MM.1S (cell line): ENCODE results near the gene RAB11FIP4.

Experiments
- DNase-seq: peaks from one replicate; pipeline ENCODE4 v3.0.0-alpha.2; 2015
- H2AFZ ChIP-seq: fragments of 300-600 bp; sonication (generic); 2 replicates; pipeline ENCODE4 v1.6.0; 2016; ENCODE audit warnings: antibody characterized with exemption, low read length
- H3F3A ChIP-seq: fragments of 300-600 bp; sonication (generic); 2 replicates; pipeline ENCODE4 v1.6.1; 2016; ENCODE audit warnings: mild to moderate bottlenecking, antibody characterized with exemption, low read length, moderate library complexity, mixed read lengths; ENCODE audit not compliant: insufficient read depth
- H3K27ac ChIP-seq: fragments of 300-600 bp; sonication (generic); 2 replicates; pipeline ENCODE4 v1.5.1; 2016; ENCODE audit warnings: mild to moderate bottlenecking, low read length
- H3K27me3 ChIP-seq: fragments of 300-600 bp; sonication (generic); replicated peaks from 2 replicates; pipeline ENCODE4 v1.6.0; 2016; ENCODE audit warnings: low read length; ENCODE audit not compliant: insufficient read depth
- H3K36me3 ChIP-seq: fragments of 300-600 bp; sonication (generic); replicated peaks from 2 replicates; pipeline ENCODE4 v1.6.1; 2016; ENCODE audit warnings: mild to moderate bottlenecking, low read length, mixed read lengths; ENCODE audit not compliant: insufficient read depth
- H3K4me1 ChIP-seq: fragments of 300-600 bp; sonication (generic); 2 replicates; pipeline ENCODE4 v1.6.1; 2016; ENCODE audit warnings: low read length, mixed read lengths
- H3K4me2 ChIP-seq: fragments of 300-600 bp; sonication (generic); 2 replicates; pipeline ENCODE4 v1.6.0; 2016; ENCODE audit warnings: low read depth, low read length
- H3K4me3 ChIP-seq: fragments of 300-600 bp; sonication (generic); 2 replicates; pipeline ENCODE4 v1.5.1; 2016; ENCODE audit warnings: low read length, mixed read lengths
- H3K79me2 ChIP-seq: fragments of 300-600 bp; sonication (generic); 2 replicates; pipeline ENCODE4 v1.6.1; 2016; ENCODE audit warnings: mixed run types, low read length, mixed read lengths
- H3K9ac ChIP-seq: fragments of 300-600 bp; sonication (generic); 2 replicates; pipeline ENCODE4 v1.6.1; 2016; ENCODE audit warnings: low read length, mixed read lengths
- H3K9me2 ChIP-seq: fragments of 300-600 bp; sonication (generic); replicated peaks from 2 replicates; pipeline ENCODE4 v1.6.1; 2016; ENCODE audit warnings: mild to moderate bottlenecking, low read length, mixed read lengths; ENCODE audit not compliant: insufficient read depth
- H3K9me3 ChIP-seq: fragments of 300-600 bp; sonication (generic); replicated peaks from 2 replicates; pipeline ENCODE4 v1.6.1; 2016; ENCODE audit warnings: mild to moderate bottlenecking, low read length, mixed read lengths; ENCODE audit not compliant: insufficient read depth
- H4K20me1 ChIP-seq: fragments of 300-600 bp; sonication (generic); 2 replicates; pipeline ENCODE4 v1.6.1; 2016; ENCODE audit warnings: mild to moderate bottlenecking, low read length, moderate library complexity, mixed read lengths; ENCODE audit not compliant: insufficient read depth
- EZH2 ChIP-seq: fragments of 300-600 bp; sonication (generic); optimal IDR thresholded peaks from 2 replicates; pipeline ENCODE3; 2017; ENCODE audit warnings: low read depth, mild to moderate bottlenecking, antibody characterized with exemption, low read length, mixed read lengths
- EZH2phosphoT487 ChIP-seq: fragments of 300-600 bp; sonication (generic); IDR thresholded peaks from 2 replicates; pipeline ENCODE4 v1.6.1; 2018; ENCODE audit warnings: antibody characterized with exemption, low read length
- TF ChIP-seq, protein P1 (sequence below): fragments of 300-600 bp; sonication (generic); IDR thresholded peaks from 2 replicates; pipeline ENCODE4 v1.5.1; 2016; ENCODE audit warnings: antibody characterized with exemption, low read length, mixed read lengths

Gene RAB11FIP4

GRCh38 chr17:31472137-31472536 is 80.7 kb downstream of the RAB11FIP4 start:
- no peaks in the 10 kb centered on the region for H3K36me3 ChIP-seq
- no peaks in the 10 kb centered on the region for H3K9me2 ChIP-seq
- DNase-seq, result no peak
- no peak overlapping the region for H2AFZ ChIP-seq
- H4K20me1 ChIP-seq, result no peaks in the 10 kb centered on the region
- no peaks in the 10 kb centered on the region for H3K9me3 ChIP-seq
- H3K4me2 ChIP-seq, result no peak overlapping the region
- no peaks in the 10 kb centered on the region for H3F3A ChIP-seq
- no peaks in the 10 kb centered on the region for H3K79me2 ChIP-seq
- no peaks in the 10 kb centered on the region for H3K27me3 ChIP-seq
- H3K4me3 ChIP-seq, result no peak overlapping the region
- H3K9ac ChIP-seq, result no peak overlapping the region
- H3K27ac ChIP-seq, result no peak overlapping the region
- TF ChIP-seq EZH2, result no peak
- TF ChIP-seq, protein P1, sequence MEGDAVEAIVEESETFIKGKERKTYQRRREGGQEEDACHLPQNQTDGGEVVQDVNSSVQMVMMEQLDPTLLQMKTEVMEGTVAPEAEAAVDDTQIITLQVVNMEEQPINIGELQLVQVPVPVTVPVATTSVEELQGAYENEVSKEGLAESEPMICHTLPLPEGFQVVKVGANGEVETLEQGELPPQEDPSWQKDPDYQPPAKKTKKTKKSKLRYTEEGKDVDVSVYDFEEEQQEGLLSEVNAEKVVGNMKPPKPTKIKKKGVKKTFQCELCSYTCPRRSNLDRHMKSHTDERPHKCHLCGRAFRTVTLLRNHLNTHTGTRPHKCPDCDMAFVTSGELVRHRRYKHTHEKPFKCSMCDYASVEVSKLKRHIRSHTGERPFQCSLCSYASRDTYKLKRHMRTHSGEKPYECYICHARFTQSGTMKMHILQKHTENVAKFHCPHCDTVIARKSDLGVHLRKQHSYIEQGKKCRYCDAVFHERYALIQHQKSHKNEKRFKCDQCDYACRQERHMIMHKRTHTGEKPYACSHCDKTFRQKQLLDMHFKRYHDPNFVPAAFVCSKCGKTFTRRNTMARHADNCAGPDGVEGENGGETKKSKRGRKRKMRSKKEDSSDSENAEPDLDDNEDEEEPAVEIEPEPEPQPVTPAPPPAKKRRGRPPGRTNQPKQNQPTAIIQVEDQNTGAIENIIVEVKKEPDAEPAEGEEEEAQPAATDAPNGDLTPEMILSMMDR, result no peak
- no peak for TF ChIP-seq EZH2phosphoT487
- no peaks in the 10 kb centered on the region for H3K4me1 ChIP-seq

- Histone ChIP-seq H3K27ac (no peak overlapping the region), H3K9ac (no peak overlapping the region), H3K9me2 (no peaks in the 10 kb centered on the region), H3K4me2 (no peak overlapping the region), H4K20me1 (no peaks in the 10 kb centered on the region), H3K27me3 (no peaks in the 10 kb centered on the region), H2AFZ (no peak overlapping the region), H3K36me3 (no peaks in the 10 kb centered on the region), H3K79me2 (no peaks in the 10 kb centered on the region), H3K9me3 (no peaks in the 10 kb centered on the region), H3F3A (no peaks in the 10 kb centered on the region), H3K4me3 (no peak overlapping the region), H3K4me1 (no peaks in the 10 kb centered on the region)
- DNase-seq, result no peak
- no peak for TF ChIP-seq EZH2phosphoT487
- TF ChIP-seq EZH2, result no peak
- TF ChIP-seq, protein P1, result no peak
Measured at GRCh38 chr17:31475378-31476162, 84.1 kb downstream of the RAB11FIP4 start.

- H3K36me3 ChIP-seq, result no peaks in the 10 kb centered on the region
- no peak overlapping the region for H3K4me2 ChIP-seq
- no peaks in the 10 kb centered on the region for H3K9me2 ChIP-seq
- no peak for TF ChIP-seq EZH2
- TF ChIP-seq EZH2phosphoT487, result no peak
- TF ChIP-seq, protein P1, result no peak
- no peak overlapping the region for H3K9ac ChIP-seq
- DNase-seq, result no peak
- H3K4me1 ChIP-seq, result no peaks in the 10 kb centered on the region
- no peak overlapping the region for H3K27ac ChIP-seq
- no peak overlapping the region for H3K4me3 ChIP-seq
- H3K79me2 ChIP-seq, result no peaks in the 10 kb centered on the region
- H3K9me3 ChIP-seq, result no peaks in the 10 kb centered on the region
- no peaks in the 10 kb centered on the region for H4K20me1 ChIP-seq
- H2AFZ ChIP-seq, result no peak overlapping the region
- H3F3A ChIP-seq, result no peaks in the 10 kb centered on the region
- no peaks in the 10 kb centered on the region for H3K27me3 ChIP-seq
Measured at GRCh38 chr17:31476525-31477416, 85.3 kb downstream of the RAB11FIP4 start.
